AG10803 (cell line): ENCODE results near the gene CTH.

ENCODE experiments used
- DNase-seq: peaks from one replicate; pipeline ENCODE4 v3.0.0; 2010; ENCODE audit warnings: low read depth
- H3K4me3 ChIP-seq: 2 replicates; pipeline ENCODE4 v1.5.1; 2011; ENCODE audit warnings: mild to moderate bottlenecking, low read length, control low read depth
- TF ChIP-seq, protein P1 (sequence below): conservative IDR thresholded peaks from 2 replicates; pipeline ENCODE4 v1.5.1; 2011; ENCODE audit warnings: mild to moderate bottlenecking, low read length, control low read depth, inconsistent platforms

CTH gene

DNA sequence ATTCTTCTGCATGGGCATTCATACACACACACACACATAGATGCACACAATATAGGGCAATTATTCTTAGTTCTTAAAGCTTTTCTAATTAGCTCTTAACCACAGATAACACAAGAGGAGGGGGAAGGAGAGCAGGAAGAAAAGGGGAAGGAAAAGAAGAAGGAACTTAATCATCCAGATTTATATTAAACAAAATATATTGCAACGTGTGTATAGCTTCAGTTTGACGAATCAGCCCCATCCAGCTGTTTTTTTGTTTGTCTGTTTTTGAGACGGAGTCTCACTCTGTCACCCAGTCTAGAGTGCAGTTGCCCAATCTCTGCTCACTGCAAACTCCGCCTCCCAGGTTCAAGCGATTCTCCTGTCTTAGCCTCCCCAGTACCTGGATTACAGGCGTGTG, 34.9 kb upstream of the CTH start:
- H3K4me3 ChIP-seq: no peak overlapping the region
- no peak for DNase-seq
- TF ChIP-seq, protein P1, sequence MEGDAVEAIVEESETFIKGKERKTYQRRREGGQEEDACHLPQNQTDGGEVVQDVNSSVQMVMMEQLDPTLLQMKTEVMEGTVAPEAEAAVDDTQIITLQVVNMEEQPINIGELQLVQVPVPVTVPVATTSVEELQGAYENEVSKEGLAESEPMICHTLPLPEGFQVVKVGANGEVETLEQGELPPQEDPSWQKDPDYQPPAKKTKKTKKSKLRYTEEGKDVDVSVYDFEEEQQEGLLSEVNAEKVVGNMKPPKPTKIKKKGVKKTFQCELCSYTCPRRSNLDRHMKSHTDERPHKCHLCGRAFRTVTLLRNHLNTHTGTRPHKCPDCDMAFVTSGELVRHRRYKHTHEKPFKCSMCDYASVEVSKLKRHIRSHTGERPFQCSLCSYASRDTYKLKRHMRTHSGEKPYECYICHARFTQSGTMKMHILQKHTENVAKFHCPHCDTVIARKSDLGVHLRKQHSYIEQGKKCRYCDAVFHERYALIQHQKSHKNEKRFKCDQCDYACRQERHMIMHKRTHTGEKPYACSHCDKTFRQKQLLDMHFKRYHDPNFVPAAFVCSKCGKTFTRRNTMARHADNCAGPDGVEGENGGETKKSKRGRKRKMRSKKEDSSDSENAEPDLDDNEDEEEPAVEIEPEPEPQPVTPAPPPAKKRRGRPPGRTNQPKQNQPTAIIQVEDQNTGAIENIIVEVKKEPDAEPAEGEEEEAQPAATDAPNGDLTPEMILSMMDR: no peak

DNA sequence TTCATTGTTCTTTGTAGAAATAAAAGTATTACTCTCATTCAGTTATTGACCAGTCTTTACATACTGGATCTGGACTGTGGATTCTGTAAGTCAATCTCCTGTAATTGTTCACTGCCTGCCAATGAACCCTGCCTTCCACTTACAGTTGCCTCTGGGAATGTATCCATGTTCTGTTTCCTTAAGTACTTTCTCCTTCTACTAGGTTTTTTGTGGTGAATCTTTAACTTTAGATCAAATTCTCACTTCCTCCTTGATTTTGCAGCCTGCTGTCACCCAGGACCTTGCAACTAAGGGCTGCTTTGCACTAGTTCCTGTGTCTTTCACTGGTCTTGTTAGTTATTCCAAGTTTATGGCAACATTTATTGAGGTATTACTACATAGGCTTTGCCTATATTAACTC, 28.4 kb upstream of the CTH start:
- no peak for DNase-seq
- TF ChIP-seq, protein P1: no peak
- H3K4me3 ChIP-seq: no peak overlapping the region

DNA sequence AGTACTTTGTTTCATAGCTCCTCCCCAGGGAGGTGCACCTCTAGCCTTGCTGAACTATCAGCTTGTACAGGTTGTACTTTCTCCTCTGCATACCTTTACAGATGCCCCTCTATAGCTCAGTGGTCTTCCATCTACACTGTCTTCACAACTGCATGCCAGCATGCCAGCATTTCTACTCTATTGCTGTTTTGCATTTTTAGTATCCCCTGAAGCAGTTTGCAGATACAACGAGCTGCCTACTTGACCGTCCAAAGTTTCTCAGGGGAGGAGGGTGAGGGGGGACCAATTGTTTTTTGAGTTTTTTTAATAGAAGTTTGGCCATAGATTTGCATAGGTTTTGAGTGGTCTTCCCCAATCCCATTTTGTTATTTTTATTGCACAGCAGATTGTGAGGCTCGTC, 27.6 kb upstream of the CTH start:
- no peak for DNase-seq
- TF ChIP-seq, protein P1: no peak
- H3K4me3 ChIP-seq: no peak overlapping the region

DNA sequence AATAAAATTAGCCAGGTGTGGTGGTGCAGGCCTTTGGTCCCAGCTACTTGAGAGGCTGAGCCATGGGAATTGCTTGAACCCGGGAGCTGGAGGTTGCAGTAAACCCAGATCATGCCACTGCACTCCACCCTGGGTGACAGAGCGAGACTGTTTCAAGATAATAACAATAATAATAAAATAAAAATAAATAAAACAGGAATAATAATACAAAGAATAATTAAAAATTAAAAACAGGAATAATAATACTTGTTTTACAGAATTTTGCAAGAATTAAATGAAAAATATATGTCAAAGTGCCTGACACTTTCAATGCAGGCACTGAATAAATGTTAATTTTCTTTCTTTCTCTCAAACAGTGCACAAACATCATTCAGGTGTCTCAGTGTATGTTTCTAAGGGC, 26.5 kb upstream of the CTH start:
- DNase-seq: no peak
- H3K4me3 ChIP-seq: no peak overlapping the region
- TF ChIP-seq, protein P1: no peak

DNA sequence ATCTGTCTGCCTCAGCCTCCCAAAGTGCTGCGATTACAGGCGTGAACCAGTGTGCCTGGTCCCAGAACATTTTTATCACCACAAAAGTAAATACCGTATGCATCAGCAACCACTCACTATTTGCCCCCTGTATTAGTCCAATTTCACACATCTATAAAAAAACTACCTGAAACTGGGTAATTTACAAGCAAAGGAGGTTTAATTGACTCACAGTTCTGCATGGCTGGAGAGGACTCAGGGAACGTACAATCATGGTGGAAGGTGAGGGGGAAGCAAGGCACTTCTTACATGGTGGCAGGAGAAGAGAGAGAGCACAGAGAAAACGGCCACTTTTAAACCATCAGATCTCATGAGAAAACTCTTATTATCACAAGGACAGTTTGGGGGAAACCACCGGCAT, 25.6 kb upstream of the CTH start:
- H3K4me3 ChIP-seq: no peak overlapping the region
- TF ChIP-seq, protein P1: no peak
- no peak for DNase-seq

DNA sequence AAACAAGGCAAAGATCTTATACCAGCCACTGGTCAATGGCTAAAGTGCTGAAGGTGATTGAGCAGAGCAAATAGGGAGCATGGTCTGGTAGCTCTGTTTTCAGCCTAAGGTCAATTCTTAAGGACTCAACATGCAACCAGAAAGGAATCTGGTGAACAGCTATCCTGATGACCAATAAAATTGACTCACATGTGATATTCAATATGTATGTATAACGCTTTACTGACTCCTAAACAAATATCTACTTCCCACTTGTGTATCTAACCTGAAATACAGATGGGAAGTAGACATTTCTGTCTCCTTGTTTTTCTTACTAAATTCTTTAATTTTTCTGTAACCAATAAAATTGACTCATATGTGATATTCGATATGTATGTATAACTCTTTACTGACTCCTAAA, 24.9 kb upstream of the CTH start:
- H3K4me3 ChIP-seq: no peak overlapping the region
- no peak for DNase-seq

DNA sequence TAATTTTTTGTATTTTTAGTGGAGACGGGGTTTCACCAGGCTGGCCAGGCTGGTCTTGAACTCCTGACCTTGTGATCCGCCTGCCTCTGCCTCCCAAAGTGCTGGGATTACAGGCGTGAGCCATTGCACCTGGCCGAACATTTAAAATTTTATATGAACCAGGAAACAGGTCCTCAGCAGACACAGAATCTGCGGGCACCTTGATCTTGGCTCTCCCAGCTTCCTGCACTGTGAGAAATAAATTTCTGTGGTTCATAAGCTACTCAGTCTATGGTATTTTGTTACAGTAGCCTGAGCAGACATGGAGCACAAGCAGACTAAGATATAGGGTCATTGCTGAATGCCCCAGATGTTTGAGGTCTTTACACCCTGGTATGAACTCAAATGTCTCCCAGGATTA, 23.6 kb upstream of the CTH start:
- no peak overlapping the region for H3K4me3 ChIP-seq
- no peak for DNase-seq
- TF ChIP-seq, protein P1: no peak

More for the DNA sequence above, 24.9 kb upstream of the CTH start:
- TF ChIP-seq, protein P1: no peak
